Measurements from ENCODE around the gene GGCT. TPM values are rescaled to one million over a fixed set of nuclear protein-coding genes. Genes with fewer than 3 reads are reported as not detected.

The GGCT gene
- total RNA-seq, 1 experiment from 2014 or later: 52.2 TPM

GRCh38 chr7:30478349-30479201 is 26.1 kb downstream of the GGCT start, which contains the start of gene NOD1:
Gene NOD1, minus strand, starts transcription at chr7:30478784. Its CDS starts 21,863 bp downstream, at chr7:30456921.
- no peaks in the 10 kb centered on the region for H3K36me3 ChIP-seq (ENCODE audit: control insufficient read depth, insufficient read depth, low read length)
- H3K27me3 ChIP-seq (ENCODE audit: control insufficient read depth, insufficient read depth, low read length): no peaks in the 10 kb centered on the region
- ChIA-PET CTCF (interaction anchor here (1.2 kb wide), 1 partner anchor 9 kb away, joined by 4 read pairs; no protein-coding TSS in a partner anchor), POLR2A (interaction anchor here (1.0 kb wide), 1 partner anchor 9 kb away, joined by 3 read pairs; no protein-coding TSS in a partner anchor)
- H3K4me1 ChIP-seq (ENCODE audit: control insufficient read depth, insufficient read depth, low read length): peaks cover 20% of the 10 kb centered on the region; the same call in 1 of the 2 replicates
- intact Hi-C loops (cut with micrococcal nuclease; ENCODE audit: unreplicated experiment) (no loop called here), in situ Hi-C loops (cut with HindIII; ENCODE audit: low pct_unique_long_range_greater_than_20kb, low sequenced_read_pairs) (no loop called here)
- no peaks in the 10 kb centered on the region for H3K9me3 ChIP-seq (ENCODE audit: control insufficient read depth, insufficient read depth, low read depth, low read length)
- ATAC-seq: peak; percentile 97
- peak within 1 kb of the TSS; percentile 93 for H3K27ac ChIP-seq (ENCODE audit: low read length)
- peak within 1 kb of the TSS; percentile 81 to 88 for H3K4me3 ChIP-seq (ENCODE audit: low read depth in 2 of 2, low read length in 2 of 2)
- TF ChIP-seq TCF7L2 (IDR thresholded peaks at IDR 0.05; ENCODE audit: low read depth, low read length): no peak
- peak; percentile 61; the same call in 1 of the 2 replicates for TF ChIP-seq SIN3A (IDR thresholded peaks at IDR 0.05; ENCODE audit: borderline replicate concordance, insufficient read depth, low read depth, low read length)
- TF ChIP-seq POLR2AphosphoS5 (IDR thresholded peaks at IDR 0.05; ENCODE audit: low read depth, low read length): peak; percentile 92
- peak; percentile 31; the same call in 1 of the 2 replicates for TF ChIP-seq CTCF (IDR thresholded peaks at IDR 0.05)
- no peak for TF ChIP-seq REST (IDR thresholded peaks at IDR 0.05; ENCODE audit: insufficient read depth in 1 of 2, low read depth in 2 of 2, low read length in 1 of 2)
- DNase-seq (ENCODE audit: low read depth, low spot score): peak; percentile 20
- BruUV-seq (replicated peaks): no TSS peak

GRCh38 chr7:30476459-30477145 is 28.0 kb downstream of the GGCT start:
- ChIA-PET POLR2A (no interaction called here), CTCF (no interaction called here)
- TF ChIP-seq POLR2AphosphoS5 (IDR thresholded peaks at IDR 0.05; ENCODE audit: low read depth, low read length) (no peak), SIN3A (IDR thresholded peaks at IDR 0.05; ENCODE audit: borderline replicate concordance, insufficient read depth, low read depth, low read length) (no peak)
- Histone ChIP-seq H3K9me3 (ENCODE audit: control insufficient read depth, insufficient read depth, low read depth, low read length) (no peaks in the 10 kb centered on the region), H3K27me3 (ENCODE audit: control insufficient read depth, insufficient read depth, low read length) (no peaks in the 10 kb centered on the region), H3K36me3 (ENCODE audit: control insufficient read depth, insufficient read depth, low read length) (no peaks in the 10 kb centered on the region), H3K27ac (ENCODE audit: low read length) (peak overlapping the region; percentile 8; the same call in 1 of the 2 replicates), H3K4me3 (ENCODE audit: low read depth in 2 of 2, low read length in 2 of 2) (no peak overlapping the region), H3K4me1 (ENCODE audit: control insufficient read depth, insufficient read depth, low read length) (peaks cover 20% of the 10 kb centered on the region; the same call in 1 of the 2 replicates)
- DNase-seq (ENCODE audit: low read depth, low spot score) (no peak), ATAC-seq (no peak)
- intact Hi-C loops (cut with micrococcal nuclease; ENCODE audit: unreplicated experiment) (no loop called here), in situ Hi-C loops (cut with HindIII; ENCODE audit: low pct_unique_long_range_greater_than_20kb, low sequenced_read_pairs) (no loop called here)
- BruUV-seq (replicated peaks): no TSS peak

All from Panc1 (cell line).